Keratinocyte (primary cell): ENCODE data around the gene RFPL3.

Source experiments
- CTCF ChIP-seq, 3 experiments: IDR thresholded peaks in 1 of 3; conservative IDR thresholded peaks in 1 of 3; optimal IDR thresholded peaks in 1 of 3; 2 replicates in 2 of 3; 3 replicates in 1 of 3; pipeline versions ENCODE3 to v1.5.1; 2011; ENCODE audit warnings: low read length in 3 of 3, mild to moderate bottlenecking in 3 of 3, moderate library complexity in 2 of 3, control low read depth in 1 of 3, inconsistent platforms in 1 of 3; ENCODE audit not compliant: insufficient read depth in 2 of 3; ENCODE audit errors: extremely low read depth in 1 of 3
- EZH2 ChIP-seq: IDR thresholded peaks from one replicate; pipeline ENCODE4 v1.6.1; 2012; ENCODE audit warnings: inconsistent platforms, mild to moderate bottlenecking, low read length, moderate library complexity

DNA sequence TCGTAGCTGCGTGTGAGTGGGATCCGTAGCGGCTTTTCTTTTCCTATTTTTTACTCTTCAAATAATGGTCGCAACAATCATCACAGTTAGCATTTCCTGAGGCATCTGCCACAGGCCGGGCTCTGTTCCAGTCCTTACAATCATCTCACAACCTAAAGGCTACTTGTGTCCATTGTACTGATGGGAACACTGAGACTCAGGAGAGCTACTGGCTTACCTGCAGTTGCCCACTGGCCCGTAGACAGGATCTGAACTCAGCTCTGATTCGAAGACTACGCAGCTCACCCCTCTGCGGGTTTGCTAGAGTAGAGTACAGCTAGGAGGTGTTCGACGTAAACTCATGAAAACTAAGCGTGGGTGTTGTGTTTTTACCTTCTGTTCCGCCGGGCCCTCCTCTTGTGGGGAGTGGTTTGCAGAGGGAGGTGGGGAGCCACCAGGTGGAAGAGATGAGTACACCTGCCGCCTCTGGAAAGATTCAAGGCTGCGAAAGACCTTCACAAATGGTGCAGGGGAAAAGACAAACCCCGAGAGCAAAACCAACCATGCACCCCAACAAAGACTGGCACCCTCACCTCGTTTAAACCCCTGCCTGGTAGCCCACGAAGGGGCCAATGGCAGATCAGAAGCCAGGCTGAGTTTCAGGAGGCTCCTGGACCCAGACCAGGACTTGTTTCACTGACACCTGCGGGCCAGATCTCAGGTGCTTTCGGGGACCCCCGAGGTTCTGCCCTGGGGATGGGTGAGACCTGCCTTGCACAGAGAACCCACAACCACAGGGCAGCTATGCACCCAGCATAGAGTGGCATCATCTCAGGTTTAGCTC, 18.3 kb upstream of the RFPL3 start:
- TF ChIP-seq CTCF (optimal IDR thresholded peaks at IDR 0.05 in 1 of 3, IDR thresholded peaks at IDR 0.05 in 1 of 3, conservative IDR thresholded peaks at IDR 0.05 in 1 of 3; ENCODE audit: extremely low read depth in 1 of 3, insufficient read depth in 2 of 3, low read length in 3 of 3): no peak
- no peak for TF ChIP-seq EZH2
